M059J (cell line): ENCODE results near the gene SPEM2. TPM values are rescaled to one million over a fixed set of nuclear protein-coding genes. Genes with fewer than 3 reads are reported as not detected.
A peak's percentile ranks its signal among the peaks of the same experiment; 100 is the strongest.
"Not testable (repeated sequence)": the region's sequence is repeated elsewhere in the genome, so short reads cannot be mapped to it uniquely, and the experiment has no call there.

Source experiments
- DNase-seq: peaks from one replicate; pipeline ENCODE4 v3.0.0-alpha.2; 2012; ENCODE audit warnings: low read depth
- total RNA-seq: library from RNA; depleted of rRNA; stranded (reverse); fragments of >200 nt; shearing (Covaris generic); gene quantifications from 2 replicates; pipeline ENCODE4 v1.2.3, GENCODE V29; 2014

SPEM2 gene
- total RNA-seq, 1 experiment from 2014 or later, result not detected

GRCh38 chr17:7442142-7442541 lies 16.7 kb downstream of the SPEM2 start:
- no peak for DNase-seq

- DNase-seq, result peak; percentile 56
These were observed 18.4 kb downstream of the SPEM2 start for GRCh38 chr17:7443499-7444485.

- DNase-seq, result peak; percentile 61
These were observed 19.5 kb downstream of the SPEM2 start, which contains the start of gene CHRNB1 for GRCh38 chr17:7444682-7445618. Gene CHRNB1, plus strand, starts transcription at chr17:7445061. Its CDS starts 67 bp downstream, at chr17:7445128.

- DNase-seq, result no peak
These were observed 20.2 kb downstream of the SPEM2 start for GRCh38 chr17:7445619-7445968.

GRCh38 chr17:7448461-7448860 lies 23.0 kb downstream of the SPEM2 start:
- DNase-seq, result no peak

GRCh38 chr17:7459961-7460545 lies 34.6 kb downstream of the SPEM2 start:
- no peak for DNase-seq

- DNase-seq, result no peak
These were observed 35.6 kb downstream of the SPEM2 start for GRCh38 chr17:7460850-7461660.

GRCh38 chr17:7462474-7463371 lies 37.3 kb downstream of the SPEM2 start:
- no peak for DNase-seq

- no peak for DNase-seq
These were observed 38.0 kb downstream of the SPEM2 start for GRCh38 chr17:7463372-7463846.

GRCh38 chr17:7464081-7464480 lies 38.7 kb downstream of the SPEM2 start:
- no peak for DNase-seq

GRCh38 chr17:7465597-7466275 lies 40.3 kb downstream of the SPEM2 start:
- DNase-seq, result no peak

GRCh38 chr17:7466318-7466638 lies 40.9 kb downstream of the SPEM2 start:
- no peak for DNase-seq

GRCh38 chr17:7466639-7467341 lies 41.4 kb downstream of the SPEM2 start:
- DNase-seq, result peak; percentile 75

- no peak for DNase-seq
These were observed 42.1 kb downstream of the SPEM2 start for GRCh38 chr17:7467498-7467897.

GRCh38 chr17:7468290-7468689 lies 42.9 kb downstream of the SPEM2 start:
- DNase-seq, result no peak

GRCh38 chr17:7468804-7469389 lies 43.5 kb downstream of the SPEM2 start:
- no peak for DNase-seq

- not testable (repeated sequence) for DNase-seq
These were observed 44.4 kb downstream of the SPEM2 start for GRCh38 chr17:7469843-7470242.

GRCh38 chr17:7470457-7470973 lies 45.1 kb downstream of the SPEM2 start:
- DNase-seq, result not testable (repeated sequence)
